GM23338 (cell line): ENCODE results near the gene SLC36A4. TPM values are rescaled to one million over a fixed set of nuclear protein-coding genes. Genes with fewer than 3 reads are reported as not detected.
A peak's percentile ranks its signal among the peaks of the same experiment; 100 is the strongest.

Experiments
- ATAC-seq: fragments of 200-7000 bp; cut with Tn5 transposase; 3 replicates; pipeline ENCODE4 v1.9.1; 2020
- DNase-seq: peaks from one replicate; pipeline ENCODE4 v3.0.0-alpha.2; 2015; ENCODE audit warnings: low spot score
- H2AFZ ChIP-seq: fragments of 200-600 bp; sonication (generic); 2 replicates; pipeline ENCODE4 v1.8.0; 2016; ENCODE audit warnings: antibody characterized with exemption, mild to moderate bottlenecking, moderate library complexity
- H3F3A ChIP-seq: fragments of 200-600 bp; sonication (generic); replicated peaks from 2 replicates; pipeline ENCODE4 v1.8.0; 2017; ENCODE audit warnings: antibody characterized with exemption, mixed run types, low read depth
- H3K27ac ChIP-seq: fragments of 200-600 bp; sonication (generic); 2 replicates; pipeline ENCODE4 v1.6.1; 2016; ENCODE audit warnings: low read depth
- H3K27me3 ChIP-seq: fragments of 200-600 bp; sonication (generic); 2 replicates; pipeline ENCODE4 v1.8.0; 2016; ENCODE audit warnings: mild to moderate bottlenecking, mixed run types, moderate library complexity; ENCODE audit not compliant: insufficient read depth
- H3K36me3 ChIP-seq: fragments of 200-600 bp; sonication (generic); 2 replicates; pipeline ENCODE4 v1.8.0; 2016; ENCODE audit warnings: mild to moderate bottlenecking; ENCODE audit not compliant: insufficient read depth
- H3K4me1 ChIP-seq: fragments of 200-600 bp; sonication (generic); 2 replicates; pipeline ENCODE4 v1.8.0; 2016; ENCODE audit warnings: mild to moderate bottlenecking, moderate library complexity; ENCODE audit not compliant: insufficient read depth
- H3K4me2 ChIP-seq: fragments of 200-600 bp; sonication (generic); 2 replicates; pipeline ENCODE4 v1.7.1; 2017; ENCODE audit warnings: mixed run types
- H3K4me3 ChIP-seq: fragments of 200-600 bp; sonication (generic); 2 replicates; pipeline ENCODE4 v1.6.1; 2016; ENCODE audit warnings: mixed run types
- H3K79me2 ChIP-seq: fragments of 200-600 bp; sonication (generic); replicated peaks from 2 replicates; pipeline ENCODE4 v1.8.0; 2017; ENCODE audit warnings: mild to moderate bottlenecking; ENCODE audit not compliant: insufficient read depth
- H3K9me2 ChIP-seq: fragments of 200-600 bp; sonication (generic); 2 replicates; pipeline ENCODE4 v1.8.0; 2017; ENCODE audit not compliant: insufficient read depth
- H4K20me1 ChIP-seq: fragments of 200-600 bp; sonication (generic); replicated peaks from 2 replicates; pipeline ENCODE4 v1.8.0; 2017; ENCODE audit warnings: mild to moderate bottlenecking; ENCODE audit not compliant: insufficient read depth
- H3K27ac Mint-ChIP-seq: 2 replicates; pipeline ENCODE4 v1.8.0; 2020; ENCODE audit warnings: inconsistent platforms, mild to moderate bottlenecking, moderate library complexity, mixed read lengths
- H3K27me3 Mint-ChIP-seq: 3 replicates; pipeline ENCODE4 v1.8.0; 2022; ENCODE audit warnings: low read depth, mild to moderate bottlenecking, moderate library complexity, mixed read lengths, inconsistent platforms; ENCODE audit not compliant: insufficient read depth, poor library complexity
- H3K36me3 Mint-ChIP-seq: 3 replicates; pipeline ENCODE4 v1.8.0; 2021; ENCODE audit warnings: low read depth, mild to moderate bottlenecking, inconsistent platforms, moderate library complexity, mixed read lengths
- H3K4me1 Mint-ChIP-seq: 3 replicates; pipeline ENCODE4 v1.8.0; 2020; ENCODE audit warnings: mild to moderate bottlenecking, inconsistent platforms, mixed read lengths
- H3K4me3 Mint-ChIP-seq: 3 replicates; pipeline ENCODE4 v1.8.0; 2021; ENCODE audit warnings: moderate library complexity, mild to moderate bottlenecking, inconsistent platforms, mixed read lengths
- H3K9me3 Mint-ChIP-seq: 3 replicates; pipeline ENCODE4 v1.8.0; 2020; ENCODE audit warnings: moderate library complexity, mild to moderate bottlenecking, inconsistent platforms, mixed read lengths
- CREB1 ChIP-seq: fragments of 250-450 bp; sonication (Bioruptor Pico); IDR thresholded peaks from 2 replicates; pipeline ENCODE4 v1.5.0; 2020; ENCODE audit warnings: low read depth, mild to moderate bottlenecking, moderate library complexity
- CTCF ChIP-seq, 2 experiments: fragments of 200-600 bp in 1 of 2; sonication (generic) in 1 of 2; conservative IDR thresholded peaks; 2 replicates each; pipeline versions ENCODE4 v1.5.1 to v1.6.1; 2016 to 2017; ENCODE audit warnings: antibody characterized with exemption in 2 of 2, low read depth in 2 of 2, mild to moderate bottlenecking in 2 of 2, moderate library complexity in 1 of 2
- ETS1 ChIP-seq: IDR thresholded peaks from 2 replicates; pipeline ENCODE4 v1.6.1; 2016; ENCODE audit warnings: antibody characterized with exemption
- EZH2 ChIP-seq: fragments of 200-600 bp; sonication (generic); IDR thresholded peaks from one replicate; pipeline ENCODE4 v1.8.0; 2017; ENCODE audit warnings: antibody characterized with exemption, mild to moderate bottlenecking, low read depth; ENCODE audit not compliant: unreplicated experiment
- EZH2phosphoT487 ChIP-seq: fragments of 200-600 bp; sonication (generic); IDR thresholded peaks from one replicate; pipeline ENCODE4 v1.8.1; 2018; ENCODE audit warnings: antibody characterized with exemption; ENCODE audit not compliant: unreplicated experiment
- JUNB ChIP-seq: IDR thresholded peaks from one replicate; pipeline ENCODE4 v1.6.1; 2016; ENCODE audit warnings: antibody characterized with exemption; ENCODE audit not compliant: unreplicated experiment
- NANOG ChIP-seq: IDR thresholded peaks from 2 replicates; pipeline ENCODE4 v1.6.1; 2016; ENCODE audit warnings: antibody characterized with exemption, borderline replicate concordance
- POLR2AphosphoS5 ChIP-seq: IDR thresholded peaks from 2 replicates; pipeline ENCODE4 v1.6.1; 2016; ENCODE audit warnings: antibody characterized with exemption, low read depth
- REST ChIP-seq: IDR thresholded peaks from one replicate; pipeline ENCODE4 v1.6.1; 2018; ENCODE audit warnings: antibody characterized with exemption; ENCODE audit not compliant: unreplicated experiment
- STAT1 ChIP-seq: IDR thresholded peaks from one replicate; pipeline ENCODE4 v1.6.1; 2016; ENCODE audit warnings: antibody characterized with exemption; ENCODE audit not compliant: unreplicated experiment
- ZNF114 ChIP-seq: fragments of 250-450 bp; sonication (Bioruptor Pico); IDR thresholded peaks from 2 replicates; pipeline ENCODE4 v1.5.0; 2020; ENCODE audit warnings: mild to moderate bottlenecking, moderate library complexity
- ZNF331 ChIP-seq: fragments of 250-450 bp; sonication (Bioruptor Pico); IDR thresholded peaks from 2 replicates; pipeline ENCODE4 v1.5.0; 2020; ENCODE audit warnings: low read depth, mild to moderate bottlenecking, moderate library complexity
- ZNF462 ChIP-seq: fragments of 250-450 bp; sonication (Bioruptor Pico); IDR thresholded peaks from 2 replicates; pipeline ENCODE4 v1.5.0; 2020; ENCODE audit warnings: mild to moderate bottlenecking, moderate library complexity
- polyA plus RNA-seq: library from polyadenylated mRNA; unstranded; fragments of >200 nt; fragmentation: Nextera tagmentation; extraction: Ambion mirVana; gene quantifications from 2 replicates; pipeline ENCODE4 v1.2.1, GENCODE V29; 2016
- total RNA-seq: library from RNA; depleted of rRNA; stranded (reverse); fragments of >200 nt; shearing (Covaris generic); gene quantifications from 2 replicates; pipeline ENCODE4 v1.2.3, GENCODE V29; 2014

Gene SLC36A4
- total and polyA plus RNA-seq, 2 experiments from 2014 or later = 24.9 to 34.6 TPM

GRCh38 chr11:93219440-93219839 is 21.6 kb upstream of the SLC36A4 start:
- Mint-ChIP-seq H3K36me3 (no peaks in the 10 kb centered on the region), H3K4me3 (no peak overlapping the region), H3K4me1 (peaks cover 4% of the 10 kb centered on the region; the same call in 2 of the 3 replicates), H3K27ac (peak overlapping the region; percentile 40; the same call in 1 of the 2 replicates), H3K9me3 (no peaks in the 10 kb centered on the region), H3K27me3 (no peaks in the 10 kb centered on the region)
- Histone ChIP-seq H4K20me1 (no peaks in the 10 kb centered on the region), H3K36me3 (no peaks in the 10 kb centered on the region), H3K9me2 (no peaks in the 10 kb centered on the region; the same call in 1 of the 2 replicates), H2AFZ (no peak overlapping the region), H3K27ac (no peak overlapping the region), H3K4me3 (no peak overlapping the region), H3K27me3 (no peaks in the 10 kb centered on the region), H3K79me2 (no peaks in the 10 kb centered on the region), H3K4me2 (no peak overlapping the region), H3F3A (no peaks in the 10 kb centered on the region), H3K4me1 (no peaks in the 10 kb centered on the region)
- DNase-seq (no peak), ATAC-seq (no peak)
- no peak for TF ChIP-seq EZH2
- no peak for TF ChIP-seq JUNB
- no peak for TF ChIP-seq POLR2AphosphoS5
- no peak for TF ChIP-seq ZNF114 (CRISPR knock-in tag)
- TF ChIP-seq ZNF462 (CRISPR knock-in tag) = no peak
- TF ChIP-seq NANOG = no peak
- no peak for TF ChIP-seq ETS1
- TF ChIP-seq CTCF (conservative IDR thresholded peaks at IDR 0.05; ENCODE audit: low read depth in 2 of 2) = no peak
- no peak for TF ChIP-seq ZNF331 (CRISPR knock-in tag)
- TF ChIP-seq EZH2phosphoT487 = no peak
- TF ChIP-seq STAT1 = no peak
- no peak for TF ChIP-seq REST
- TF ChIP-seq CREB1 = no peak
